OCI-LY3 (cell line): Measurements from ENCODE around the gene CDRT15.

Experiments
- H2AFZ ChIP-seq: fragments of 200-600, 300-600 bp; shearing (Covaris generic); 2 replicates; pipeline ENCODE4 v1.6.0; 2014; ENCODE audit warnings: antibody characterized with exemption, low read depth, low read length
- H3K27ac ChIP-seq: fragments of 200-600, 300-600 bp; sonication (generic); 2 replicates; pipeline ENCODE4 v1.5.1; 2014; ENCODE audit warnings: mild to moderate bottlenecking, low read length, moderate library complexity, mixed read lengths
- H3K27me3 ChIP-seq: fragments of 200-600, 300-600 bp; sonication (generic); 2 replicates; pipeline ENCODE4 v1.6.1; 2014; ENCODE audit warnings: low read depth, low read length, mixed read lengths
- H3K36me3 ChIP-seq: fragments of 200-600, 300-600 bp; sonication (generic); replicated peaks from 2 replicates; pipeline ENCODE3; 2014; ENCODE audit warnings: low read depth, low read length, mixed read lengths
- H3K4me1 ChIP-seq: fragments of 300-600, 200-600 bp; sonication (generic); 2 replicates; pipeline ENCODE4 v1.6.1; 2014; ENCODE audit warnings: low read length, mixed read lengths
- H3K4me2 ChIP-seq: fragments of 200-600, 300-600 bp; sonication (generic); 2 replicates; pipeline ENCODE4 v1.6.1; 2014; ENCODE audit warnings: low read length, mixed read lengths
- H3K4me3 ChIP-seq: fragments of 300-600, 200-600 bp; sonication (generic); 2 replicates; pipeline ENCODE4 v1.5.1; 2014; ENCODE audit warnings: antibody characterized with exemption, mild to moderate bottlenecking, low read length, moderate library complexity
- H3K79me2 ChIP-seq: fragments of 300-600, 200-600 bp; shearing (Covaris generic); 2 replicates; pipeline ENCODE4 v1.6.1; 2014; ENCODE audit warnings: mild to moderate bottlenecking, low read length, mixed read lengths
- H3K9ac ChIP-seq: fragments of 300-600, 200-600 bp; shearing (Covaris generic); 2 replicates; pipeline ENCODE4 v1.6.0; 2014; ENCODE audit warnings: mild to moderate bottlenecking, low read length, moderate library complexity
- H3K9me3 ChIP-seq: fragments of 200-600, 300-600 bp; shearing (Covaris generic); 2 replicates; pipeline ENCODE4 v1.6.1; 2014; ENCODE audit warnings: low read length, mixed read lengths; ENCODE audit not compliant: insufficient read depth
- H4K20me1 ChIP-seq: fragments of 200-600, 300-600 bp; sonication (generic); 2 replicates; pipeline ENCODE4 v1.6.1; 2016; ENCODE audit warnings: low read length, mixed read lengths; ENCODE audit not compliant: insufficient read depth
- CTCF ChIP-seq: fragments of 200-600, 300-600 bp; sonication (generic); IDR thresholded peaks from 2 replicates; pipeline ENCODE4 v1.5.1; 2014; ENCODE audit warnings: antibody characterized with exemption, low read length, low read depth
- EZH2phosphoT487 ChIP-seq: fragments of 200-600 bp; shearing (Covaris generic); IDR thresholded peaks from 2 replicates; pipeline ENCODE4 v1.6.1; 2018; ENCODE audit warnings: antibody characterized with exemption, mixed run types, low read depth

CDRT15 gene

GRCh38 chr17:14202388-14203166 lies 34.1 kb downstream of the CDRT15 start:
- Histone ChIP-seq H4K20me1 (no peaks in the 10 kb centered on the region), H3K36me3 (no peaks in the 10 kb centered on the region), H3K27me3 (no peaks in the 10 kb centered on the region), H3K4me2 (no peak overlapping the region), H3K27ac (no peak overlapping the region), H3K4me1 (no peaks in the 10 kb centered on the region), H3K79me2 (no peaks in the 10 kb centered on the region), H3K9ac (no peak overlapping the region), H3K4me3 (no peak overlapping the region), H2AFZ (no peak overlapping the region), H3K9me3 (no peaks in the 10 kb centered on the region)
- no peak for TF ChIP-seq CTCF
- TF ChIP-seq EZH2phosphoT487 = no peak

- no peak overlapping the region for H3K4me3 ChIP-seq
- no peaks in the 10 kb centered on the region for H3K79me2 ChIP-seq
- H3K27ac ChIP-seq = no peak overlapping the region
- no peaks in the 10 kb centered on the region for H3K27me3 ChIP-seq
- no peaks in the 10 kb centered on the region for H3K36me3 ChIP-seq
- no peaks in the 10 kb centered on the region for H3K4me1 ChIP-seq
- H3K9ac ChIP-seq = no peak overlapping the region
- H3K9me3 ChIP-seq = no peaks in the 10 kb centered on the region
- H2AFZ ChIP-seq = no peak overlapping the region
- no peak overlapping the region for H3K4me2 ChIP-seq
- H4K20me1 ChIP-seq = no peaks in the 10 kb centered on the region
- TF ChIP-seq EZH2phosphoT487 (no peak), CTCF (no peak)
Observed at GRCh38 chr17:14201988-14202380, 34.7 kb downstream of the CDRT15 start.

- Histone ChIP-seq H3K27me3 (no peaks in the 10 kb centered on the region), H3K9me3 (no peaks in the 10 kb centered on the region), H3K9ac (no peak overlapping the region), H3K36me3 (no peaks in the 10 kb centered on the region), H4K20me1 (no peaks in the 10 kb centered on the region), H3K4me1 (no peaks in the 10 kb centered on the region), H2AFZ (no peak overlapping the region), H3K4me2 (no peak overlapping the region), H3K27ac (no peak overlapping the region), H3K4me3 (no peak overlapping the region), H3K79me2 (no peaks in the 10 kb centered on the region)
- no peak for TF ChIP-seq EZH2phosphoT487
- no peak for TF ChIP-seq CTCF
Observed at GRCh38 chr17:14201021-14201987, 35.4 kb downstream of the CDRT15 start.

- Histone ChIP-seq H3K4me3 (no peak overlapping the region), H3K27ac (no peak overlapping the region), H3K9me3 (no peaks in the 10 kb centered on the region), H3K4me1 (no peaks in the 10 kb centered on the region), H3K79me2 (no peaks in the 10 kb centered on the region), H3K27me3 (no peaks in the 10 kb centered on the region), H3K4me2 (no peak overlapping the region), H4K20me1 (no peaks in the 10 kb centered on the region), H2AFZ (no peak overlapping the region), H3K9ac (no peak overlapping the region), H3K36me3 (no peaks in the 10 kb centered on the region)
- no peak for TF ChIP-seq EZH2phosphoT487
- no peak for TF ChIP-seq CTCF
Observed at GRCh38 chr17:14200354-14200753, 36.3 kb downstream of the CDRT15 start.
